ENCODE results near the gene ZDHHC14.

- TF ChIP-seq, protein P1, sequence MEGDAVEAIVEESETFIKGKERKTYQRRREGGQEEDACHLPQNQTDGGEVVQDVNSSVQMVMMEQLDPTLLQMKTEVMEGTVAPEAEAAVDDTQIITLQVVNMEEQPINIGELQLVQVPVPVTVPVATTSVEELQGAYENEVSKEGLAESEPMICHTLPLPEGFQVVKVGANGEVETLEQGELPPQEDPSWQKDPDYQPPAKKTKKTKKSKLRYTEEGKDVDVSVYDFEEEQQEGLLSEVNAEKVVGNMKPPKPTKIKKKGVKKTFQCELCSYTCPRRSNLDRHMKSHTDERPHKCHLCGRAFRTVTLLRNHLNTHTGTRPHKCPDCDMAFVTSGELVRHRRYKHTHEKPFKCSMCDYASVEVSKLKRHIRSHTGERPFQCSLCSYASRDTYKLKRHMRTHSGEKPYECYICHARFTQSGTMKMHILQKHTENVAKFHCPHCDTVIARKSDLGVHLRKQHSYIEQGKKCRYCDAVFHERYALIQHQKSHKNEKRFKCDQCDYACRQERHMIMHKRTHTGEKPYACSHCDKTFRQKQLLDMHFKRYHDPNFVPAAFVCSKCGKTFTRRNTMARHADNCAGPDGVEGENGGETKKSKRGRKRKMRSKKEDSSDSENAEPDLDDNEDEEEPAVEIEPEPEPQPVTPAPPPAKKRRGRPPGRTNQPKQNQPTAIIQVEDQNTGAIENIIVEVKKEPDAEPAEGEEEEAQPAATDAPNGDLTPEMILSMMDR (IDR thresholded peaks at IDR 0.05): no peak
- TF ChIP-seq POLR2A (IDR thresholded peaks at IDR 0.05): no peak
These were observed 5.0 kb downstream of the ZDHHC14 start for GRCh38 chr6:157386023-157386422.
